Neural cell (in vitro differentiated cells): Measurements from ENCODE around the gene USF1.

Source experiments
- EP300 ChIP-seq: fragments of 450-650 bp; conservative IDR thresholded peaks from 2 replicates; pipeline ENCODE4 v1.6.1; 2014; ENCODE audit warnings: antibody characterized with exemption, mild to moderate bottlenecking, moderate library complexity; ENCODE audit not compliant: poor library complexity, severe bottlenecking
- TF ChIP-seq, protein P1 (sequence below): fragments of 450-650 bp; IDR thresholded peaks from 2 replicates; pipeline ENCODE4 v1.5.1; 2014; ENCODE audit warnings: antibody characterized with exemption, mild to moderate bottlenecking, moderate library complexity; ENCODE audit not compliant: poor library complexity, severe bottlenecking
- TF ChIP-seq, protein P2 (sequence below): IDR thresholded peaks from 2 replicates; pipeline ENCODE4 v1.6.1; 2012; ENCODE audit warnings: borderline replicate concordance

DNA sequence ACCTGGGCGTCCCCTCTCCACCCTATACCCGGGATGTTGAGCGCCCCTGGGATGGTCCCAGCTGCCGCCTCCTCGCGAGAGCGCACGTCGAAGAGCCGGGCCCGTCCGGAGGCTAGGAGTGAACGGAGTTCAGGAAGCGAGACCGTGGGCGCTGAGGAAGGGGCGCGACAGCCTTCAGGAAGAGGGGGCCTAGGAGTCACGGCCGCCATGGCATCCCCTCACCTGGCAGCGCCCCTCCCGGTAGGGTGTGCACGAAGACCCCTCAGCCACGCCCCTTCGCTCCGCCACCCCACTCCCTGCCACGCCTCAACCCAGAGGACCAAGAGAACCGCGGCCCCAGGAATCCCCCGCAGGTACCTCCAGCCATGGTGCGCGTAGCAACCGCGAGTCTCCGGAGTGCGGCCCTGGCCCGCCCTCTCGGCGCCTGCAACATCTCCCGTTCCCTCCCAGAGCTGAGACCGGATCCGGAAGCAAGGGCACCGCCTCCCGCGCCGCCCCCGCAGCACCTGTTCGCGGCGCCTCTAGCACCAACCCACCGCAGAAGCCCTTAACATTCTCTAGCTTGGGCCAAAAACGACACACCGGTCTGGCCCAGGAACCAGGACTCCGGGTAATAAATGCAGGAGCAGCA, 7.1 kb downstream of the USF1 start, which contains the start of gene TSTD1:
- TF ChIP-seq, protein P1, sequence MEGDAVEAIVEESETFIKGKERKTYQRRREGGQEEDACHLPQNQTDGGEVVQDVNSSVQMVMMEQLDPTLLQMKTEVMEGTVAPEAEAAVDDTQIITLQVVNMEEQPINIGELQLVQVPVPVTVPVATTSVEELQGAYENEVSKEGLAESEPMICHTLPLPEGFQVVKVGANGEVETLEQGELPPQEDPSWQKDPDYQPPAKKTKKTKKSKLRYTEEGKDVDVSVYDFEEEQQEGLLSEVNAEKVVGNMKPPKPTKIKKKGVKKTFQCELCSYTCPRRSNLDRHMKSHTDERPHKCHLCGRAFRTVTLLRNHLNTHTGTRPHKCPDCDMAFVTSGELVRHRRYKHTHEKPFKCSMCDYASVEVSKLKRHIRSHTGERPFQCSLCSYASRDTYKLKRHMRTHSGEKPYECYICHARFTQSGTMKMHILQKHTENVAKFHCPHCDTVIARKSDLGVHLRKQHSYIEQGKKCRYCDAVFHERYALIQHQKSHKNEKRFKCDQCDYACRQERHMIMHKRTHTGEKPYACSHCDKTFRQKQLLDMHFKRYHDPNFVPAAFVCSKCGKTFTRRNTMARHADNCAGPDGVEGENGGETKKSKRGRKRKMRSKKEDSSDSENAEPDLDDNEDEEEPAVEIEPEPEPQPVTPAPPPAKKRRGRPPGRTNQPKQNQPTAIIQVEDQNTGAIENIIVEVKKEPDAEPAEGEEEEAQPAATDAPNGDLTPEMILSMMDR = no peak
- TF ChIP-seq, protein P2, sequence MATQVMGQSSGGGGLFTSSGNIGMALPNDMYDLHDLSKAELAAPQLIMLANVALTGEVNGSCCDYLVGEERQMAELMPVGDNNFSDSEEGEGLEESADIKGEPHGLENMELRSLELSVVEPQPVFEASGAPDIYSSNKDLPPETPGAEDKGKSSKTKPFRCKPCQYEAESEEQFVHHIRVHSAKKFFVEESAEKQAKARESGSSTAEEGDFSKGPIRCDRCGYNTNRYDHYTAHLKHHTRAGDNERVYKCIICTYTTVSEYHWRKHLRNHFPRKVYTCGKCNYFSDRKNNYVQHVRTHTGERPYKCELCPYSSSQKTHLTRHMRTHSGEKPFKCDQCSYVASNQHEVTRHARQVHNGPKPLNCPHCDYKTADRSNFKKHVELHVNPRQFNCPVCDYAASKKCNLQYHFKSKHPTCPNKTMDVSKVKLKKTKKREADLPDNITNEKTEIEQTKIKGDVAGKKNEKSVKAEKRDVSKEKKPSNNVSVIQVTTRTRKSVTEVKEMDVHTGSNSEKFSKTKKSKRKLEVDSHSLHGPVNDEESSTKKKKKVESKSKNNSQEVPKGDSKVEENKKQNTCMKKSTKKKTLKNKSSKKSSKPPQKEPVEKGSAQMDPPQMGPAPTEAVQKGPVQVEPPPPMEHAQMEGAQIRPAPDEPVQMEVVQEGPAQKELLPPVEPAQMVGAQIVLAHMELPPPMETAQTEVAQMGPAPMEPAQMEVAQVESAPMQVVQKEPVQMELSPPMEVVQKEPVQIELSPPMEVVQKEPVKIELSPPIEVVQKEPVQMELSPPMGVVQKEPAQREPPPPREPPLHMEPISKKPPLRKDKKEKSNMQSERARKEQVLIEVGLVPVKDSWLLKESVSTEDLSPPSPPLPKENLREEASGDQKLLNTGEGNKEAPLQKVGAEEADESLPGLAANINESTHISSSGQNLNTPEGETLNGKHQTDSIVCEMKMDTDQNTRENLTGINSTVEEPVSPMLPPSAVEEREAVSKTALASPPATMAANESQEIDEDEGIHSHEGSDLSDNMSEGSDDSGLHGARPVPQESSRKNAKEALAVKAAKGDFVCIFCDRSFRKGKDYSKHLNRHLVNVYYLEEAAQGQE = no peak
- no peak for TF ChIP-seq EP300
